DND-41 (cell line): ENCODE measurements around the gene VSIG1.

Source experiments
- EZH2 ChIP-seq: IDR thresholded peaks from 3 replicates; pipeline ENCODE4 v1.6.1; 2012; ENCODE audit warnings: borderline replicate concordance, low read depth, mild to moderate bottlenecking, moderate library complexity, low read length, inconsistent platforms; ENCODE audit not compliant: severe bottlenecking
- TF ChIP-seq, protein P1 (sequence below): IDR thresholded peaks from 2 replicates; pipeline ENCODE4 v1.5.1; 2012; ENCODE audit warnings: borderline replicate concordance, low read length, moderate library complexity, mild to moderate bottlenecking; ENCODE audit not compliant: poor library complexity, severe bottlenecking; ENCODE audit errors: extremely low read depth

DNA sequence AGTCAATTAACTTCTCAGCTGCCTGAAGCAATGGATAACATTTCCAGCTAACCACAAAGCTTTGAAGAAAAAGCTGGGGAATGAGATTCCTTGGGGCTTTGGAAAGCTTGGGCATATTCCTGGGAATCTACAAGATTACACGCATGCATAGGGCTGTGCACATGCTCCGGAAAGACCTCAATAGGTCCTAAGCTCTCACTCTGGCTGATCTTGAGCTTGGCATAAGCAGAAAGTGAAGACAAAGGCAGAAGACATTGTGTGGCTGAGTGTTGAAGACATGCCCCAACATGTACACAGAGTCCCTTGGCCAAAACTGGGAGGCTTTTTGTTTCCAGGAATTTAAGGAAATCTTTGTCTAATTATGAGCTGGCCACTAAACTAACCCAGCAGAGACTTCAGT is 77.9 kb downstream of the VSIG1 start:
- TF ChIP-seq, protein P1, sequence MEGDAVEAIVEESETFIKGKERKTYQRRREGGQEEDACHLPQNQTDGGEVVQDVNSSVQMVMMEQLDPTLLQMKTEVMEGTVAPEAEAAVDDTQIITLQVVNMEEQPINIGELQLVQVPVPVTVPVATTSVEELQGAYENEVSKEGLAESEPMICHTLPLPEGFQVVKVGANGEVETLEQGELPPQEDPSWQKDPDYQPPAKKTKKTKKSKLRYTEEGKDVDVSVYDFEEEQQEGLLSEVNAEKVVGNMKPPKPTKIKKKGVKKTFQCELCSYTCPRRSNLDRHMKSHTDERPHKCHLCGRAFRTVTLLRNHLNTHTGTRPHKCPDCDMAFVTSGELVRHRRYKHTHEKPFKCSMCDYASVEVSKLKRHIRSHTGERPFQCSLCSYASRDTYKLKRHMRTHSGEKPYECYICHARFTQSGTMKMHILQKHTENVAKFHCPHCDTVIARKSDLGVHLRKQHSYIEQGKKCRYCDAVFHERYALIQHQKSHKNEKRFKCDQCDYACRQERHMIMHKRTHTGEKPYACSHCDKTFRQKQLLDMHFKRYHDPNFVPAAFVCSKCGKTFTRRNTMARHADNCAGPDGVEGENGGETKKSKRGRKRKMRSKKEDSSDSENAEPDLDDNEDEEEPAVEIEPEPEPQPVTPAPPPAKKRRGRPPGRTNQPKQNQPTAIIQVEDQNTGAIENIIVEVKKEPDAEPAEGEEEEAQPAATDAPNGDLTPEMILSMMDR: no peak
- no peak for TF ChIP-seq EZH2
